Natural killer cell (primary cell): ENCODE results near the gene USP14. TPM values are rescaled to one million over a fixed set of nuclear protein-coding genes. Genes with fewer than 3 reads are reported as not detected.

ENCODE experiments used
- ATAC-seq, 3 donors: fragments of 150-1000 bp in 2 of 3; fragments of 200-7000 bp in 1 of 3; cut with Tn5 transposase; 1 replicate in 1 of 3; 2 replicates in 2 of 3; pipeline ENCODE4 v1.10.0; 2021; ENCODE audit warnings: mild to moderate bottlenecking in 2 of 3, moderate library complexity in 2 of 3
- DNase-seq, 2 donors: peaks; one replicate each; pipeline versions ENCODE4 v3.0.0 to v3.0.0-alpha.2; 2013 to 2021; ENCODE audit warnings: mixed read lengths in 1 of 2
- H3K27ac ChIP-seq: one replicate; pipeline ENCODE4 v1.5.1; 2013; ENCODE audit warnings: mild to moderate bottlenecking, low read length
- H3K27me3 ChIP-seq: one replicate; pipeline ENCODE4 v1.6.1; 2013; ENCODE audit warnings: low read length; ENCODE audit not compliant: control insufficient read depth, insufficient read depth
- H3K36me3 ChIP-seq: one replicate; pipeline ENCODE4 v1.6.1; 2013; ENCODE audit warnings: low read length; ENCODE audit not compliant: control insufficient read depth, insufficient read depth
- H3K4me1 ChIP-seq: one replicate; pipeline ENCODE4 v1.6.1; 2013; ENCODE audit warnings: low read length; ENCODE audit not compliant: control insufficient read depth, insufficient read depth
- H3K4me3 ChIP-seq: one replicate; pipeline ENCODE4 v1.5.1; 2013; ENCODE audit warnings: low read length
- H3K9me3 ChIP-seq: one replicate; pipeline ENCODE4 v1.6.1; 2013; ENCODE audit warnings: low read length; ENCODE audit not compliant: control insufficient read depth, insufficient read depth
- H3K27ac Mint-ChIP-seq, 2 donors: one replicate each; pipeline ENCODE4 v1.8.0; 2022; ENCODE audit warnings: mild to moderate bottlenecking in 2 of 2, mixed read lengths in 2 of 2, moderate library complexity in 1 of 2
- H3K27me3 Mint-ChIP-seq, 2 donors: one replicate each; pipeline ENCODE4 v1.8.0; 2022; ENCODE audit warnings: low read depth in 2 of 2, mixed read lengths in 2 of 2
- H3K36me3 Mint-ChIP-seq: one replicate; pipeline ENCODE4 v1.8.0; 2022; ENCODE audit warnings: mixed read lengths
- H3K4me1 Mint-ChIP-seq, 2 donors: one replicate each; pipeline ENCODE4 v1.8.0; 2022; ENCODE audit warnings: mixed read lengths in 2 of 2
- H3K4me3 Mint-ChIP-seq: one replicate; pipeline ENCODE4 v1.8.0; 2022; ENCODE audit warnings: mild to moderate bottlenecking, moderate library complexity, mixed read lengths
- H3K9me3 Mint-ChIP-seq, 2 donors: one replicate each; pipeline ENCODE4 v1.8.0; 2022; ENCODE audit warnings: mixed read lengths in 2 of 2
- CTCF ChIP-seq: fragments of 200-600 bp; IDR thresholded peaks from one replicate; pipeline ENCODE4 v1.8.0; 2022; ENCODE audit warnings: antibody characterized with exemption
- WGBS: methylation state at CpG from one replicate; pipeline ENCODE4 v1.1.7; 2013; ENCODE audit warnings: missing lambda C conversion rate; ENCODE audit not compliant: insufficient coverage; 5-methylcytosine and 5-hydroxymethylcytosine counted together
- intact Hi-C: fragments of 100-400 bp; cut with micrococcal nuclease; formaldehyde crosslinking; loops from one replicate; pipeline ENCODE4 v1.14.2; 2022
- total RNA-seq, 4 donors: library from RNA; stranded (reverse); fragments of 120-200 nt in 1 of 4; gene quantifications; one replicate each; pipeline versions ENCODE4 v1.2.3 to v1.2.4, GENCODE V29; 2013 to 2022

Gene USP14
- total RNA-seq, 3 donors from 2014 or later (not counting 1 experiment from before 2014, with no cell fraction given): 48.4 to 56.8 (median 50.8) TPM

- no peaks in the 10 kb centered on the region for H3K4me1 ChIP-seq
- H3K27ac Mint-ChIP-seq: peak overlapping the region in 1 of 2 donors; percentile 25
- peaks cover 70% of the 10 kb centered on the region for H3K36me3 ChIP-seq
- H3K4me1 Mint-ChIP-seq: peaks cover 0 to 13% of the 10 kb centered on the region in 2 donors
- no peaks in the 10 kb centered on the region for H3K27me3 ChIP-seq
- H3K27me3 Mint-ChIP-seq: no peaks in the 10 kb centered on the region
- intact Hi-C loops: no loop called here
- DNase-seq: no peak
- H3K4me3 ChIP-seq: no peak overlapping the region
- H3K36me3 Mint-ChIP-seq: peaks cover 29% of the 10 kb centered on the region
- no peak for TF ChIP-seq CTCF
- ATAC-seq: no peak
- no peak overlapping the region for H3K4me3 Mint-ChIP-seq
- H3K27ac ChIP-seq: no peak overlapping the region
- H3K9me3 ChIP-seq: no peaks in the 10 kb centered on the region
- H3K9me3 Mint-ChIP-seq: no peaks in the 10 kb centered on the region
Observed at GRCh38 chr18:211582-211981, 53.2 kb downstream of the USP14 start.

GRCh38 chr18:212780-213179 lies 54.4 kb downstream of the USP14 start:
- no peak for TF ChIP-seq CTCF
- Histone ChIP-seq H3K27ac (no peak overlapping the region), H3K4me1 (no peaks in the 10 kb centered on the region), H3K4me3 (no peak overlapping the region), H3K9me3 (no peaks in the 10 kb centered on the region), H3K27me3 (no peaks in the 10 kb centered on the region), H3K36me3 (peaks cover 79% of the 10 kb centered on the region)
- H3K4me1 Mint-ChIP-seq: peaks cover 6 to 20% of the 10 kb centered on the region in 2 donors
- WGBS: no CpG with 5 or more reads among the region's 1 CpG
- H3K36me3 Mint-ChIP-seq: peaks cover 36% of the 10 kb centered on the region
- DNase-seq: peak in 1 of 2 donors; percentile 6
- intact Hi-C loops: no loop called here
- no peak overlapping the region for H3K4me3 Mint-ChIP-seq
- H3K27ac Mint-ChIP-seq: peak overlapping the region in 1 of 2 donors; percentile 69
- H3K27me3 Mint-ChIP-seq: no peaks in the 10 kb centered on the region
- no peak for ATAC-seq
- no peaks in the 10 kb centered on the region for H3K9me3 Mint-ChIP-seq

GRCh38 chr18:213505-213904 lies 55.1 kb downstream of the USP14 start:
- Mint-ChIP-seq H3K4me3 (no peak overlapping the region), H3K4me1 (peaks cover 6 to 20% of the 10 kb centered on the region in 2 donors), H3K9me3 (no peaks in the 10 kb centered on the region), H3K27ac (peak overlapping the region in 1 of 2 donors; percentile 14), H3K27me3 (no peaks in the 10 kb centered on the region), H3K36me3 (peaks cover 41% of the 10 kb centered on the region)
- no peaks in the 10 kb centered on the region for H3K4me1 ChIP-seq
- no peak for DNase-seq
- no peak overlapping the region for H3K27ac ChIP-seq
- no peaks in the 10 kb centered on the region for H3K27me3 ChIP-seq
- H3K4me3 ChIP-seq: no peak overlapping the region
- no peaks in the 10 kb centered on the region for H3K9me3 ChIP-seq
- peaks cover 85% of the 10 kb centered on the region for H3K36me3 ChIP-seq
- no peak for ATAC-seq
- 86% methylated on average over 4 of the region's 4 CpGs for WGBS
- intact Hi-C loops: no loop called here
- no peak for TF ChIP-seq CTCF

GRCh38 chr18:213966-214365 lies 55.6 kb downstream of the USP14 start:
- 80% methylated on average over 2 of the region's 3 CpGs for WGBS
- H3K27me3 ChIP-seq: no peaks in the 10 kb centered on the region

More at GRCh38 chr18:213966-214365, 55.6 kb downstream of the USP14 start:
- Histone ChIP-seq H3K27ac (no peak overlapping the region), H3K36me3 (peaks cover 89% of the 10 kb centered on the region), H3K4me1 (no peaks in the 10 kb centered on the region), H3K9me3 (no peaks in the 10 kb centered on the region), H3K4me3 (no peak overlapping the region)
- no peak overlapping the region for H3K4me3 Mint-ChIP-seq
- intact Hi-C loops: no loop called here
- no peak for DNase-seq
- H3K27ac Mint-ChIP-seq: peak overlapping the region in 1 of 2 donors; percentile 14
- H3K36me3 Mint-ChIP-seq: peaks cover 43% of the 10 kb centered on the region
- ATAC-seq: no peak
- H3K27me3 Mint-ChIP-seq: no peaks in the 10 kb centered on the region
- no peaks in the 10 kb centered on the region for H3K9me3 Mint-ChIP-seq
- no peak for TF ChIP-seq CTCF
- peaks cover 6 to 19% of the 10 kb centered on the region in 2 donors for H3K4me1 Mint-ChIP-seq
